Kidney (tissue), 14 donors: ENCODE results near the gene CAPN7. TPM values are rescaled to one million over a fixed set of nuclear protein-coding genes. Genes with fewer than 3 reads are reported as not detected.

Experiments used
- DNase-seq, 5 donors: peaks; one replicate each; pipeline ENCODE4 v3.0.0-alpha.2; 2013 to 2020
- FAIRE-seq: peaks from 2 replicates; lab custom pipeline; 2012; peaks lifted over from hg19 to GRCh38; lab: Jason Lieb, UNC
- H3K27ac ChIP-seq, 2 donors: one replicate each; pipeline ENCODE4 v1.7.0; 2013; ENCODE audit warnings: low read depth in 2 of 2, low read length in 2 of 2, inconsistent platforms in 1 of 2
- H3K27me3 ChIP-seq: one replicate; pipeline ENCODE4 v1.7.1; 2013; ENCODE audit warnings: low read length, inconsistent platforms; ENCODE audit not compliant: control insufficient read depth, insufficient read depth
- H3K36me3 ChIP-seq, 3 donors: one replicate each; pipeline versions ENCODE4 v1.7.0 to v1.7.1; 2013; ENCODE audit warnings: low read length in 3 of 3, control low read depth in 1 of 3, inconsistent platforms in 1 of 3; ENCODE audit not compliant: insufficient read depth in 3 of 3, control insufficient read depth in 2 of 3
- H3K4me1 ChIP-seq, 3 donors: one replicate each; pipeline versions ENCODE4 v1.7.0 to v1.7.1; 2013; ENCODE audit warnings: low read length in 3 of 3, inconsistent platforms in 1 of 3, low read depth in 1 of 3; ENCODE audit not compliant: control insufficient read depth in 2 of 3, insufficient read depth in 2 of 3
- H3K4me3 ChIP-seq, 3 donors: one replicate each; pipeline versions ENCODE4 v1.7.0 to v1.8.1; 2013; ENCODE audit warnings: low read length in 3 of 3, control low read depth in 1 of 3, inconsistent platforms in 1 of 3
- H3K9ac ChIP-seq, 3 donors: one replicate each; pipeline versions ENCODE4 v1.7.0 to v1.7.1; 2013; ENCODE audit warnings: low read length in 3 of 3, control low read depth in 1 of 3, inconsistent platforms in 1 of 3
- H3K9me3 ChIP-seq, 3 donors: one replicate each; pipeline versions ENCODE4 v1.7.0 to v1.7.1; 2013; ENCODE audit warnings: low read length in 3 of 3, control low read depth in 1 of 3, inconsistent platforms in 1 of 3; ENCODE audit not compliant: control insufficient read depth in 2 of 3, insufficient read depth in 1 of 3
- CTCF ChIP-seq: IDR thresholded peaks from 3 replicates; pipeline ENCODE4 v1.5.1; 2012; ENCODE audit warnings: mild to moderate bottlenecking, moderate library complexity, borderline replicate concordance; ENCODE audit not compliant: insufficient read depth; ENCODE audit errors: extremely low read depth
- intact Hi-C: fragments of 100-400 bp; cut with DNase I; formaldehyde crosslinking; loops from one replicate; pipeline ENCODE4 v1.11.1; 2022
- polyA plus RNA-seq: library from polyadenylated mRNA; stranded (reverse); fragments of 350-450 nt; fragmentation: Illumina TruSeq; extraction: RNeasy Lipid Tissue Mini Kit (QIAGEN cat#74804); gene quantifications from one replicate; pipeline ENCODE4 v1.2.3, GENCODE V29; 2014; ENCODE audit warnings: low read depth, low replicate concordance; ENCODE audit not compliant: insufficient read depth
- total RNA-seq: library from RNA; stranded (reverse); fragmentation: NEBNext Ultra II Directional; extraction: Animal tissue kit (Norgen Biotek cat#: 25700); gene quantifications from one replicate; pipeline ENCODE4 v1.2.1, GENCODE V29; 2021
- donor health status: control.
- donor health status: control.
- donor health status: control.
- donor health status: control.
- donor health status: control.
- donor health status: DM: yes; HTN: yes; CAD: no.
- donor health status: Normal renal cell carcinoma (clear cell type).

Gene CAPN7
- total and polyA plus RNA-seq, 2 donors from 2014 or later: 14.9 to 40.7 TPM

GRCh38 chr3:15265655-15266509, 59.8 kb downstream of the CAPN7 start:
- TF ChIP-seq CTCF: no peak
- Histone ChIP-seq H3K4me3 (no peak overlapping the region), H3K9me3 (no peaks in the 10 kb centered on the region), H3K4me1 (peaks cover 0 to 10% (median 10%) of the 10 kb centered on the region in 3 donors), H3K27me3 (no peaks in the 10 kb centered on the region), H3K36me3 (peaks cover 0 to 10% (median 9%) of the 10 kb centered on the region in 3 donors), H3K27ac (no peak overlapping the region), H3K9ac (no peak overlapping the region)
- DNase-seq (no peak), FAIRE-seq (no peak)
- intact Hi-C loops: loop anchor here (5.0 kb wide), 1 partner anchor 111 kb away; no protein-coding TSS in a partner anchor

GRCh38 chr3:15266510-15267376, 60.7 kb downstream of the CAPN7 start:
- H3K4me1 ChIP-seq: peaks cover 0 to 10% (median 10%) of the 10 kb centered on the region in 3 donors
- H3K36me3 ChIP-seq: peaks cover 0 to 8% (median 5%) of the 10 kb centered on the region in 3 donors
- FAIRE-seq (no peak), DNase-seq (peak in 2 of 5 donors; percentile 19 to 25)
- H3K9me3 ChIP-seq: no peaks in the 10 kb centered on the region
- no peak for TF ChIP-seq CTCF
- H3K27ac ChIP-seq: no peak overlapping the region
- H3K9ac ChIP-seq: no peak overlapping the region
- intact Hi-C loops: loop anchor here (5.0 kb wide), 1 partner anchor 111 kb away; no protein-coding TSS in a partner anchor
- H3K27me3 ChIP-seq: no peaks in the 10 kb centered on the region
- H3K4me3 ChIP-seq: no peak overlapping the region

GRCh38 chr3:15267502-15267901, 61.5 kb downstream of the CAPN7 start:
- no peaks in the 10 kb centered on the region for H3K9me3 ChIP-seq
- peaks cover 0 to 10% (median 10%) of the 10 kb centered on the region in 3 donors for H3K4me1 ChIP-seq
- H3K36me3 ChIP-seq: peaks cover 0 to 8% (median 3%) of the 10 kb centered on the region in 3 donors
- FAIRE-seq (no peak), DNase-seq (no peak)
- H3K27ac ChIP-seq: no peak overlapping the region
- intact Hi-C loops: loop anchor here (5.0 kb wide), 1 partner anchor 110 kb away; no protein-coding TSS in a partner anchor
- H3K4me3 ChIP-seq: no peak overlapping the region
- no peak for TF ChIP-seq CTCF
- no peak overlapping the region for H3K9ac ChIP-seq
- H3K27me3 ChIP-seq: no peaks in the 10 kb centered on the region
